RPMI8226 (cell line): ENCODE measurements around the gene DIP2C.
"Not testable (repeated sequence)": the region's sequence is repeated elsewhere in the genome, so short reads cannot be mapped to it uniquely, and the experiment has no call there.

ENCODE experiments used
- DNase-seq: peaks from one replicate; pipeline ENCODE4 v3.0.0-alpha.2; 2015

DIP2C gene, protein sequence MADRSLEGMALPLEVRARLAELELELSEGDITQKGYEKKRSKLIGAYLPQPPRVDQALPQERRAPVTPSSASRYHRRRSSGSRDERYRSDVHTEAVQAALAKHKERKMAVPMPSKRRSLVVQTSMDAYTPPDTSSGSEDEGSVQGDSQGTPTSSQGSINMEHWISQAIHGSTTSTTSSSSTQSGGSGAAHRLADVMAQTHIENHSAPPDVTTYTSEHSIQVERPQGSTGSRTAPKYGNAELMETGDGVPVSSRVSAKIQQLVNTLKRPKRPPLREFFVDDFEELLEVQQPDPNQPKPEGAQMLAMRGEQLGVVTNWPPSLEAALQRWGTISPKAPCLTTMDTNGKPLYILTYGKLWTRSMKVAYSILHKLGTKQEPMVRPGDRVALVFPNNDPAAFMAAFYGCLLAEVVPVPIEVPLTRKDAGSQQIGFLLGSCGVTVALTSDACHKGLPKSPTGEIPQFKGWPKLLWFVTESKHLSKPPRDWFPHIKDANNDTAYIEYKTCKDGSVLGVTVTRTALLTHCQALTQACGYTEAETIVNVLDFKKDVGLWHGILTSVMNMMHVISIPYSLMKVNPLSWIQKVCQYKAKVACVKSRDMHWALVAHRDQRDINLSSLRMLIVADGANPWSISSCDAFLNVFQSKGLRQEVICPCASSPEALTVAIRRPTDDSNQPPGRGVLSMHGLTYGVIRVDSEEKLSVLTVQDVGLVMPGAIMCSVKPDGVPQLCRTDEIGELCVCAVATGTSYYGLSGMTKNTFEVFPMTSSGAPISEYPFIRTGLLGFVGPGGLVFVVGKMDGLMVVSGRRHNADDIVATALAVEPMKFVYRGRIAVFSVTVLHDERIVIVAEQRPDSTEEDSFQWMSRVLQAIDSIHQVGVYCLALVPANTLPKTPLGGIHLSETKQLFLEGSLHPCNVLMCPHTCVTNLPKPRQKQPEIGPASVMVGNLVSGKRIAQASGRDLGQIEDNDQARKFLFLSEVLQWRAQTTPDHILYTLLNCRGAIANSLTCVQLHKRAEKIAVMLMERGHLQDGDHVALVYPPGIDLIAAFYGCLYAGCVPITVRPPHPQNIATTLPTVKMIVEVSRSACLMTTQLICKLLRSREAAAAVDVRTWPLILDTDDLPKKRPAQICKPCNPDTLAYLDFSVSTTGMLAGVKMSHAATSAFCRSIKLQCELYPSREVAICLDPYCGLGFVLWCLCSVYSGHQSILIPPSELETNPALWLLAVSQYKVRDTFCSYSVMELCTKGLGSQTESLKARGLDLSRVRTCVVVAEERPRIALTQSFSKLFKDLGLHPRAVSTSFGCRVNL (N-terminal part only)

GRCh38 chr10:689452-690371, at the start of gene DIP2C:
Gene DIP2C, minus strand, starts transcription at chr10:689668. Its CDS starts 90 bp downstream, at chr10:689578.
- peak; percentile 64 for DNase-seq

- DNase-seq = no peak
These were observed 45.0 kb upstream of the DIP2C start for GRCh38 chr10:734481-734880.

DNA sequence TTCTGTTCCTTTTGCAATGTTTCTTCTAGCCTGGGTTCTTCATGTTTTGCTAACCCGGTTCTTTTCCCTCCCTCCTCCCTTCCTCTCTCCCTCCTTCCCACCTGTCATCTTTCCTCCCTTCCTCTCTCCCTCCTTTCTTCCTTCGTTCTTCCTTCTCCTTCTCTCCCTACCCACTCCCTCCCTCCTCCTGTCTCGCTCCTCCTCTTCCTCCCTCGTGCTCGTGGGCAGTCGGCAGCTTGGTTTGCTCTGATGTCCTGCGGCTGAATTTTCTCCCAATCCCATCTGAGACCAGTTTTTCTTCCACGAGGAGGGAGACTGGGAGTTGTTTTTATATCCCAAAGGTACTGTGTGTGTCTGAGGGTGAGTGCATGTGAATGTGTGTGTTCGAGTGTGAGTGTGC, 43.6 kb upstream of the DIP2C start:
- no peak for DNase-seq

DNA sequence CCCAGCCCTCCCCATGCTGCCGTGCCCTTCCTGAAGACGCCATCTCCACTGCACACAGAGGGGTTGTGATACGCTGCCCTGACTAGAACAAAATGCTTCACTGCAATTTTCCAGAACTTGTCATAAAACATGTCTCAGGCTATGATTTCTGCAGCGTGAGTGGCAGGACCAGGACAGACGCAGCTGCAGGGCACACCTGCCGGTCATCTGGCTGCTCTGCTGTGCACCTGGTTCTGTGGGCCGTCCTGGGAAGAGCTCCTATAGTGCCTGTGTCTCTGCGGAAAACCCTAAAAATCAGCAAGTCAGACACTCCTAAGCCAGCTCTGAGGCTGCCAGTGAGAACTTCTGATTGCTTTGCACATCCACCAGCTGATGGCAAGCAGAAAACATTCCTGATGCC, 39.7 kb upstream of the DIP2C start:
- peak; percentile 89 for DNase-seq

- DNase-seq = peak; percentile 19
These were observed 39.1 kb upstream of the DIP2C start for GRCh38 chr10:728603-729002.

GRCh38 chr10:727162-727790, 37.8 kb upstream of the DIP2C start:
- DNase-seq = no peak

GRCh38 chr10:725786-726185, 36.3 kb upstream of the DIP2C start:
- DNase-seq = no peak

- DNase-seq = peak; percentile 23
These were observed 35.8 kb upstream of the DIP2C start for GRCh38 chr10:725302-725701.

GRCh38 chr10:723973-724372, 34.5 kb upstream of the DIP2C start:
- DNase-seq = no peak

GRCh38 chr10:722281-723060, 33.0 kb upstream of the DIP2C start:
- no peak for DNase-seq

DNA sequence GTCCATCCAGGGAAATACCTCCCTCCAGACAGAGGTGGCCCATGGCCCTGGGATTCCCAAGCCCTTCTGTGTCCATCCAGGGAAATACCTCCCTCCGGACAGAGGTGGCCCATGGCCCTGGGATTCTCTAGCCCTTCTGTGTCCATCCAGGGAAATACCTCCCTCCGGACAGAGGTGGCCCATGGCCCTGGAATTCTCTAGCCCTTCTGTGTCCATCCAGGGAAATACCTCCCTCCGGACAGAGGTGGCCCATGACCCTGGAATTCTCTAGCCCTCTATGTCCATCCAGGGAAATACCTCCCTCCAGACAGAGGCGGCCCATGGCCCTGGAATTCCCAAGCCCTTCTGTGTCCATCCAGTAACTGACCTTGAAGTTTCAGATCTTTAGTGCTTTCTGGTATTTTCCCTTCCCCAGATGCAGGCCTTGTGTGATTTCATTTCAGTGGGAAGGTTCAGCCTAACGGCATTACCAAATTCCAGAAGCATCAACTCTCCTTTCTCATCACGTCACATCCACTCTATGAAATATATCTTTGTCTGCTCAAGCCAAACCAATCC, 28.8 kb upstream of the DIP2C start:
- no peak for DNase-seq

GRCh38 chr10:717458-717857, 28.0 kb upstream of the DIP2C start:
- DNase-seq = no peak

- no peak for DNase-seq
These were observed 27.4 kb upstream of the DIP2C start for GRCh38 chr10:716821-717220.

DNA sequence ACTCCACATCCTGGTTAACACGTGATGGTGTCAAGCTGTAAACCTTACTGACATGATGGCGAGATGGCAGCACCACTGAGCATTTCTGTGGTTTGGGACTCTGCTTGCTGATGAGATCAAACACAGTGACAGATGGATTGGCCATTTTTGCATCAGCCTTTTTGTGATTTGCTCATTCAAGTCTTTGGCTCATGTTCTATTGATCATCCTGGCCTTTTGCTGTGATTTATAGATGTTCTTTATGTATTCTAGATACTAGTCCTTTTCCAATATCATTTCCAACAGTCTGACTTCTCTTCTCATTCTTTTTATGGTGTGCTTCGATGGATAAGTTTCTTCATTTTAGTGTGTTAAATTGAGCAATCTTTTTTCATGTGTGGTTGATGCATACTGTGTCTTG, 24.7 kb upstream of the DIP2C start:
- DNase-seq = no peak

GRCh38 chr10:712575-712974, 23.1 kb upstream of the DIP2C start:
- no peak for DNase-seq

GRCh38 chr10:712089-712488, 22.6 kb upstream of the DIP2C start:
- DNase-seq = no peak

- DNase-seq = no peak
These were observed 18.4 kb upstream of the DIP2C start for GRCh38 chr10:707861-708260.

DNA sequence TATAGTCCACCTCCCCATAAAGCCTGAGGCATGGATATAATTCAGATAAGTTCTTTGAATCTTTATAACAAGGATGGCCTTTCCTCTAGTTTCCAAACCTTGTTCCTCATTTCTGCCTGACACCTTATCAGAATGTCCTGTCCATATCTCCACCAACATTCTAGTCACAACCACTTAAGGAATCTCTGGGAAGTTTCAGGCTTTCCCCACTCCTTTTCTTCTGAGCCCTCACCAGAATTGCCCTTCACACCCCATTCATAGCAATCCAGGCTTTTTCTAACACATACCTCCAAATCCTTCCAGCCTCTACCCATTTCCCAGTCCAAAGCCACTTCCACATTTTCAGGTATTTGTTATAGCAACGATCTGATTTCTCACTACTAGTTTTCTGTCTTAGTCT, 18.0 kb upstream of the DIP2C start:
- no peak for DNase-seq

DNA sequence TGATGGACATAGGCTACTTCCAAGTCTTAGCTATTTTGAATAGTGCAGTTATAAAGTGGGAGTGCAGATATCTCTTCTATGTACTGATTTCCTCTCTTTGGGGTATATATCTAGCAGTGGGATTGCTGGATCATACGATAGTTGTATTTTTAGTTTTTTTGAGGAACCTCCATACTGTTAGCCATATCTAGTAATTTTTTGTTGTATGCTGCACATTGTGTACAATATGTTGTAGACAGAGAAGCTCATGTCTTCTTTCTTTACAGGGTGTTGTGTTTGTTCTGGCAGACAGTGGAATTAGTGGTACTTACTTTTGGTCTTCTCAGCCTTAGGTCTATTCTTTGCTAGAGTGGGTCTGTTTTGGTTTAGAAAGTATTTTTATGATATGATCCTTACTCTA, 13.7 kb upstream of the DIP2C start:
- DNase-seq = no peak

- DNase-seq = not testable (repeated sequence)
These were observed 10.7 kb upstream of the DIP2C start for GRCh38 chr10:700183-700582.
